Measurements from ENCODE around the gene KPNA1. TPM values are rescaled to one million over a fixed set of nuclear protein-coding genes. Genes with fewer than 3 reads are reported as not detected.

Gene KPNA1
- polyA plus RNA-seq, 4 donors = 41.3 to 50.4 (median 48.9) TPM

DNA sequence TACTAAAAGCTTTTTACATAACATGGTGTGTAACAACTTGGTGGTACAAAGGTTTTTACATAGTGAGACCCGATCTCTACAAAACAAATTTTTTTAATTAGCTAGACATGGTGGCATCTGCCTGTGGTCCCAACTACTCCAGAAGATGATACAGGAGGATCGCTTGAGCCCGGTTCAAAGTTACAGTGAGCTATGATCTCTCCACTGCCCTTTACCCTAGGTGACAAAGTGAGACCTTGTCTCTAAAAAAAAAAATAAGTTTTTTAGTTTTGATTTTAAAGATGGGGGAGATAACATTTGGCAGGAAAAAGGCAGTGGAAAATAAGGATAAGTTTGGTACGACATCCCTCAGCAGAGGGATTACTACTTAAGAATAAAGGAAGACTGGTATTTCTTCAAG, 124.8 kb downstream of the KPNA1 start:
- DNase-seq (ENCODE audit: low read depth in 4 of 4, low spot score in 2 of 4) = no peak

DNA sequence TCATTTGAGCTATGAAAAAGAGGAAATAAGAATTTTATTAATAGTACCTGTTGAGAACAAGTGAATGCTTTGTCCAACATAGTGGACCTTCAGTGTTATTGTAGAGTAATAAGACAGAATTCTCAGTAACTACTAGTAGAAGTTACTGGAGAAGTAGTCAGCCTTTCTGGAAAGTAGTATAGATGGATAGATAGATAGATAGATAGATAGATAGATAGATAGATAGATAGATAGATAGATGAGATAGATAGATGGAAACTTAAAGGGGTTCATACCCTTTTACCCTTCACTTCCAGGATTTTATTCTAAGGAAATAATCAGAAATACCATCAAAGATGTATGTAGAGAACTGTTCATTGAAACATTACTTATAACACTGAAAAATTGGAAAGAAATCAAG, 125.5 kb downstream of the KPNA1 start:
- DNase-seq (ENCODE audit: low read depth in 4 of 4, low spot score in 2 of 4) = no peak

DNA sequence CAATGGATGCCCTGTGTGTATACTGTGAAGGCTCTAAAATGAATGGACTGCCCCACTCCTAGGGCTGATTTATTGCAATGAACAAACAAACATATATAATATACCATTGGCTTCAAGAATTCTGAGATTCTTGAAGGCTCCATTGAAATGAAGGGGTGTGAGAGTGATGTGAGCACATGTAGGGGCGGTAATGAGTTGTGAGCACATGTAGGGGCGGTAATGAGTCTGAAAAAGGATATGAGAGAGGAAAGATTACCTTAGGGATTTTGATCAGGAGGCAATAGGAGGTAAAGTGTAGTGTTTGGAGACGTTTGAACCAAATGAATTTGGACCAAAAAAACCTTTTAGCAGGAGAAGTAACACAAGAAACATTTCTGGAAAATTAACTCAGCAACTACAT, 127.0 kb downstream of the KPNA1 start:
- DNase-seq (ENCODE audit: low read depth in 4 of 4, low spot score in 2 of 4) = no peak

DNA sequence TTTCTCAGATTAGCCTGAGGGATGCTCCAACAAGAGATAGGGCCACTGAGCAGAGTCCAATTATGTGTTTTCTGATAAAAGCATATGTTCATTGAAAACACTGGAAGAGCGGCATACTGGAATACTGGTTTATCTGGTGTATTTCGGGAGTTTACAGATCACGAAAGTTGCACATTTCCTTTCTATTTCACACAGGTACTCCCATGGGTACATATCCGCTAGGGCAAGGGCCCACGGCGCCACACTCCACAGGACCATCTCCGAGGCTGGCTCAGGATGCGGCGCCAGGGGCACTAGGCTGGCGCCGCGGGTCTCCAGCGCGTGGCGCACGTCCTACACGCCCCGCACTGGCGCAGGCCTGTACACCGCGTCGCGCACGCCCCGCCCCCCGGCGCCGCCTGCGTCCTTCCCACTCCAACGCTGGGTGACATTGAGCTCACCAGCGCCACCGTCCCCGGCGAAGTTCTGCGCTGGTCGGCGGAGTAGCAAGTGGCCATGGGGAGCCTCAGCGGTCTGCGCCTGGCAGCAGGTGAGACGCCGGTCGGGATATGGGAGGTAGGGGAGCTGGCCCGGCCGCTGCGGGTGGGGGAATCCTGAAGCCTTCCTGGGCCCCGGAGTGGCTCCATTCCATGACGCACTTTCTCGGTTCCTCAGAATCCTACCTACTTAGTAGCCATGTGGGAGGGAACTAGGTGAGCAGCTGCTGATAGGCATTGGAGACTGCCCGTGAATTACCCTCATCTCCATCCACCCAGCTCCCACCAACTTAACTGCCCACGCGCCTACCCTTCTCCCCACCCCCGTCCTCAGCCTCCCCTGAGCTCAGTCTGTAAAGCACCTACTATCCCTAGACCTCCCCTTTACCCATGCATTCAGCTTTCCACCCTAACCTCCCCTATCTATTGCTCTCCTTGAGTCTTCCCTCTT, 130.7 kb downstream of the KPNA1 start, which contains the start of gene FAM162A:
Gene FAM162A (plus strand): TSS at position 412 of the 927 bp plus-strand sequence. CDS start 84 bp downstream, at position 496.
- DNase-seq (ENCODE audit: low read depth in 4 of 4, low spot score in 2 of 4) = peak; percentile 82 to 90 (median 86)

DNA sequence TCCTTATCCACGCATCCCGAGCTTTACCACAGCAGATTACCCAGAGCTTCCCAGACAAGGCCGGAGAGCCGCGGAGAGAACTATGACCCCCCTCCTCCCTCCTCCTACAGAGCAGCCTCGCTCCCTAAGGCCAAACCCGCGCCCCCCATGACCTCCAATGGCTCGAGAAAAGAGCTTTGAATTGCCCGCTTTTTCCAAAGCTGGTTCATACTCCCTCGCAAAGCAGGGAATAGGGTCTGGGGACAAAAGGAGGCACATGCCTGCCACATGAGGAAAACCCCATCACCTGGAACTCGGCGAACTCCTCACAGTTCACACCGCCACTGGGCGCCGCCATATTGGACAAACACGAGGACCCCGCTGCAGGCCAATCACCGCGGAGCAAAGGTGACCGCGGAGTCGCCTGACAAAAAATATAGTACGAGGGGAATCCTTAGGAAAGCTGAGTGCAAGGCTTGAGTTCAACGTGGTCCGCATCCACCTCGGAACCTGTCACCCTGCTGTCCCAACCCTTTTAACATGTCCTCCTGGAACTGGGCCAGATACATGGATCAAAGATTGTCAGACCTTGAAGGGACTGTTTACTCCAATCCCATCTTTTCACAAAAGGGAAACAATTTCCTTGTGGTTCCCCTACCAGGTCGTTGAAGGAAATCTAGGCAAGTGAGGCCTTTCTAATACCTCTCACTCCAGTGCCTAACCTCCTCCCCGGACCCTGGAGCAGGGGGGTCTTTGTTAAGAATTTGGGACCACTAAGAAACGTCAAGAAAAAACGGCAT, 131.7 kb downstream of the KPNA1 start, which contains the start of gene MIX23:
Gene MIX23 (minus strand): TSS at position 344 of the 779 bp plus-strand sequence. CDS start 7 bp downstream, at position 337.
- peak; percentile 73 to 84 (median 82) for DNase-seq (ENCODE audit: low read depth in 4 of 4, low spot score in 2 of 4)

DNA sequence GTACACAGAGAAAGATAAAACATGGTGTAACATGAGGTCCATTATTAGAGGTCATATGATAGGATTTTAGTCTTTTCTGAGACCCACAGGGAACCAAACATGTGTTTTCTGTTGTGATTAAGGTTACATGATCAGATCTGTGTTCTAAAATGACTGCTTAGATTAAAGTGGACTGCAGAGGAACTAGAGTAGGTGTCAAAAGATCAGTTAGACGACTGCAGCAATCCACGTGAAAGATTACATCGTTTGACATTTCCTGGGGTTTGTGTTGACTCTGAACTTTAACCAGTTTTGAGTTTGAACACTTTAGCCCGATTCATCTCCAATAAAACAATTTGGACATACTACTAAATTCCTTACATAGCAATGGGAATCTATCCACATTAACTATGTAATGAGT, 136.8 kb downstream of the KPNA1 start:
- DNase-seq (ENCODE audit: low read depth in 4 of 4, low spot score in 2 of 4) = no peak

DNA sequence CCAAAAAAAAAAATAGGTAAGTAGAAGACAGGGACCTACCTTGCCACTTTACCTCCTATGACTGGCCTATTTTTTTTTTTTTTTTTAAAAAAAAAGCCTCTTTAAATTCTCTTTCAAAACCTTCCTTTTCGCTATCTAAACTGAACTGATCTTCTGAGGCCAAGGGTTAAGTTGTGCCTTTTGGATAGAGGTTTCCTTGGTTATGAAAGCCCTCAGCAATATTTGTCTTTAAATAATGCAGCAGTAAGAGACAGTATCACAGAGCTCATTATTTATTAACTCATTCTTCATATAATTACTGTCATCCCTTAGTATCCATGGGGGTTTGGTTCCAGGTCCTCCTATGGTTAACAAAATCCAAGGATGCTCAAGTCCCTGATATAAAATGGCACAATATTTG, 140.7 kb downstream of the KPNA1 start:
- no peak for DNase-seq (ENCODE audit: low read depth in 4 of 4, low spot score in 2 of 4)

Other genes starting within 250 kb of the KPNA1 start
- gene CSTA, start 189.7 kb downstream of the KPNA1 start, polyA plus RNA-seq (ENCODE audit: insufficient read length in 4 of 4) = 1 to 10 TPM in 1 of 4 donors, under 1 TPM in 3; 0.63 to 1.5 (median 0.65) TPM
- gene MIX23, start 131.7 kb downstream of the KPNA1 start, polyA plus RNA-seq (ENCODE audit: insufficient read length in 4 of 4) = 10 to 100 TPM; 51.3 to 60.7 (median 54.3) TPM
- gene FAM162A, start 130.8 kb downstream of the KPNA1 start, polyA plus RNA-seq (ENCODE audit: insufficient read length in 4 of 4) = 10 to 100 TPM; 63.9 to 81.9 (median 71.4) TPM
- 10 to 100 TPM in 3 of 4 donors, 1 to 10 TPM in 1; 8.6 to 11.9 (median 10.5) TPM for gene WDR5B, start 98.9 kb downstream of the KPNA1 start, polyA plus RNA-seq (ENCODE audit: insufficient read length in 4 of 4)
- 10 to 100 TPM; 14.5 to 18.6 (median 15.2) TPM for gene PARP9, start 49.4 kb upstream of the KPNA1 start, polyA plus RNA-seq (ENCODE audit: insufficient read length in 4 of 4)
- 10 to 100 TPM; 12.9 to 13.8 (median 13.4) TPM for gene DTX3L, start 49.4 kb upstream of the KPNA1 start, polyA plus RNA-seq (ENCODE audit: insufficient read length in 4 of 4)
- gene PARP15, start 62.7 kb upstream of the KPNA1 start, polyA plus RNA-seq (ENCODE audit: insufficient read length in 4 of 4) = under 1 TPM; 0.06 to 0.46 (median 0.30) TPM
- gene PARP14, start 165.9 kb upstream of the KPNA1 start, polyA plus RNA-seq (ENCODE audit: insufficient read length in 4 of 4) = 10 to 100 TPM; 19.1 to 29.6 (median 26.6) TPM